ENCODE measurements around the gene PKN1. TPM values are rescaled to one million over a fixed set of nuclear protein-coding genes. Genes with fewer than 3 reads are reported as not detected.
A peak's percentile ranks its signal among the peaks of the same experiment; 100 is the strongest.
"Not testable (repeated sequence)": the region's sequence is repeated elsewhere in the genome, so short reads cannot be mapped to it uniquely, and the experiment has no call there.

The PKN1 gene
- total and polyA plus RNA-seq, 2 of the 4 experiments (the other 2 are of a cell fraction), result 39.1 to 41.4 TPM

DNA sequence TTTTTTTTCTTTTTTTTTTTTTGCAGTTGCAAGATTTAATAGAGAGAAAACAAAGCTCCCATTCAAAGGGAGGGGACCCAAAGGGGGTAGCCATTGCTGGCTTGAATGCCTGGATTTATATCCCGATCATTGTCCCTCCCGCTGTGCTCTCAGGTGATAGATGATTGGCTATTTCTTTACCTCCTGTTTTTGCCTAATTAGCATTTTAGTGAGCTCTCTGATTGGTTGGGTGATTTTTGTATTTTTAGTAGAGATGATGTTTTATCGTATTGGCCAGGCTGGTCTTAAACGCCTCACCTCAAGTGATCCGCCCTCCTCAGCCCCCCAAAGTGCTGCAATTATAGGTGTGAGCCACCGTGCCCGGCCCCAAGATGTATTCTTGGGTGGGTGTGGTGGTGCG, 71.5 kb downstream of the PKN1 start:
- Histone ChIP-seq H2AK5ac (ENCODE audit: low read depth, low read length) (peak overlapping the region; percentile 25; the same call in 1 of the 2 replicates), H3K4me1 (ENCODE audit: control insufficient read depth, insufficient read depth, low read length) (peaks cover 13% of the 10 kb centered on the region)
- ChIA-PET POLR2A (ENCODE audit: unreplicated experiment) (interaction anchor here (0.6 kb wide), 1 partner anchor 15 kb away, joined by 3 read pairs; no protein-coding TSS in a partner anchor), CTCF (interaction anchor here (1.0 kb wide), 1 partner anchor 11 kb away, joined by 3 read pairs; no protein-coding TSS in a partner anchor)
- H2BK120ac ChIP-seq (ENCODE audit: low read depth, low read length); H3K4me2 ChIP-seq (ENCODE audit: low read depth, low read length); H3K18ac ChIP-seq (ENCODE audit: low read depth, low read length); H2AFZ ChIP-seq (replicated peaks; ENCODE audit: low read length, poor library complexity); H4K91ac ChIP-seq (ENCODE audit: insufficient read depth, low read depth, low read length); H3K27me3 ChIP-seq (ENCODE audit: control insufficient read depth, insufficient read depth, low read length); BruUV-seq (replicated peaks); H3K14ac ChIP-seq (replicated peaks; ENCODE audit: low read depth, low read length); H4K8ac ChIP-seq (ENCODE audit: low read depth in 2 of 2, low read length in 2 of 2); ATAC-seq (ENCODE audit: low read depth); H3K56ac ChIP-seq (ENCODE audit: extremely low read depth, insufficient read depth, low read length); H3K4me3 ChIP-seq (ENCODE audit: insufficient read depth, low read depth, low read length); H2BK5ac ChIP-seq (ENCODE audit: low read depth, low read length, poor library complexity, severe bottlenecking); H3K79me1 ChIP-seq (ENCODE audit: low read depth in 1 of 2, low read length in 2 of 2); H3K23ac ChIP-seq (ENCODE audit: low read depth, low read length); H2AK9ac ChIP-seq (replicated peaks; ENCODE audit: low read depth, low read length, poor library complexity); H3K36me3 ChIP-seq (ENCODE audit: control insufficient read depth, insufficient read depth, low read length); dilution Hi-C loops (cut with HindIII; ENCODE audit: low sequenced_read_pairs, unreplicated experiment); in situ Hi-C loops (cut with MboI; ENCODE audit: low sequenced_read_pairs); H3K9me1 ChIP-seq (ENCODE audit: insufficient read depth, low read length); H3K9me3 ChIP-seq (ENCODE audit: control insufficient read depth, insufficient read depth, low read length); H3K9ac ChIP-seq (ENCODE audit: low read depth, low read length); H2BK20ac ChIP-seq (ENCODE audit: low read depth, low read length); H4K20me1 ChIP-seq (ENCODE audit: insufficient read depth, low read length); H3K27ac ChIP-seq (ENCODE audit: insufficient read depth, low read length); H2BK15ac ChIP-seq (ENCODE audit: low read depth, low read length); intact Hi-C loops (cut with micrococcal nuclease); H4K5ac ChIP-seq (ENCODE audit: low read depth, low read length); H3K4ac ChIP-seq (ENCODE audit: low read depth, low read length); DNase-seq: not testable (repeated sequence)
- no CpG with 5 or more reads among the region's 8 CpGs for WGBS, 2 experiments (ENCODE audit: extremely low coverage in 2 of 2, insufficient read length in 1 of 2)

Data from IMR-90 (cell line).